Measurements from ENCODE around the gene CHRM4.

GRCh38 chr11:46389450-46390330 lies 1.9 kb downstream of the CHRM4 start:
- TF ChIP-seq CTCF (IDR thresholded peaks at IDR 0.05) (peak; percentile 74 to 89 (median 81)), POLR2A (IDR thresholded peaks at IDR 0.05) (no peak)

Measured in body of pancreas (tissue), 4 donors.